GM12873 (cell line): ENCODE data around the gene NFE2L1.

Experiments
- CTCF ChIP-seq: IDR thresholded peaks from 2 replicates; pipeline ENCODE4 v1.5.1; 2012; ENCODE audit warnings: low read depth, mild to moderate bottlenecking, moderate library complexity, low read length, control low read depth; ENCODE audit not compliant: insufficient read depth; ENCODE audit errors: missing control alignments

NFE2L1 gene

DNA sequence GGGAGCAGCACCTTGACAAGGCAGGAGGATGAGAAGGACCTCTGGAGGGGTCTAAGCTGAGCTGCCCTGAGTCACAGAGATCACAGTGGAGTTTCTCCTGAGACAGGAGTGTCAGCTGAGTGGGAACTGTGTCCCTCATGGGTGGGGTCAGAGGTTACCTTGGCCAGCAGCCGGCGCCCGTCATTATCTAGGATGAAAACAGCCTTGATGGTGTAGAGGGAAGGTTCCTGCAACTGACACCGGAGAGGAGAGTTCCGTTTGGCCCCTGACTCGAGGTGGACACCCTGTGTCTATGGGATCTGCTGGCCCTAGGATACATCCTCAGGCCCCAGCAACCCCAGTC lies 11.5 kb upstream of the NFE2L1 start:
- no peak for TF ChIP-seq CTCF

- peak; percentile 85 for TF ChIP-seq CTCF
These were observed 10.9 kb upstream of the NFE2L1 start, which contains the start of gene COPZ2 for GRCh38 chr17:48037036-48037837. COPZ2 (minus strand) TSS chr17:48037797; CDS start chr17:48037777, 20 bp downstream.

GRCh38 chr17:48037838-48038323 lies 10.3 kb upstream of the NFE2L1 start:
- no peak for TF ChIP-seq CTCF

DNA sequence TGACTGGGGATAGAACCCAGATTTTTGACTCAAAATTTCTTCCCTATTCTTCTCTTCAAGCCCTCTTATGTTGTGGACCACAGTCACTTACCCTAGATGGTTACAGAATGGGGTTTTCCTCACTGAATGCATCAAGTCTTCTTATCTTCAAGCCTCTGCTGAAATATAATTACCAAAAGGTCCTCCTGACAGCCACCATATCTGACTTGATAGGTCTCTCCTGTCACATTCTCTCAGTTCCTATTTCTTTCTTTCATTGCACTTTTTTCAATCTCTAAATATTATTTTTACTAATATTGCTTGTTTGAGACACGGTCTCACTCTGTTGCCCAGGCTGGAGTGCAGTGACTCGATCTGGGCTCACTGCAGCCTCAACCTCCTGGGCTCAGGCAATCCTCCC lies 9.5 kb upstream of the NFE2L1 start:
- no peak for TF ChIP-seq CTCF

- no peak for TF ChIP-seq CTCF
These were observed 5.0 kb upstream of the NFE2L1 start for GRCh38 chr17:48043176-48043575.

- TF ChIP-seq CTCF: no peak
These were observed 3.3 kb upstream of the NFE2L1 start for GRCh38 chr17:48044851-48045250.

- TF ChIP-seq CTCF: no peak
These were observed 2.7 kb upstream of the NFE2L1 start for GRCh38 chr17:48045316-48046001.
